Measurements from ENCODE around the gene SLC26A1.
"Not testable (repeated sequence)": the region's sequence is repeated elsewhere in the genome, so short reads cannot be mapped to it uniquely, and the experiment has no call there.

SLC26A1 gene

GRCh38 chr4:951594-952468 is 41.4 kb downstream of the SLC26A1 start:
- no peak for DNase-seq

- DNase-seq = no peak
These were observed 42.0 kb downstream of the SLC26A1 start for GRCh38 chr4:951186-951585.

GRCh38 chr4:950136-951020 is 42.8 kb downstream of the SLC26A1 start:
- no peak for DNase-seq

- DNase-seq = no peak
These were observed 43.5 kb downstream of the SLC26A1 start for GRCh38 chr4:949656-950055.

- no peak for DNase-seq
These were observed 44.3 kb downstream of the SLC26A1 start for GRCh38 chr4:948936-949300.

GRCh38 chr4:948101-948935 is 44.9 kb downstream of the SLC26A1 start:
- no peak for DNase-seq

- DNase-seq = no peak
These were observed 45.7 kb downstream of the SLC26A1 start for GRCh38 chr4:947491-947971.

GRCh38 chr4:946517-947471 is 46.4 kb downstream of the SLC26A1 start:
- DNase-seq = no peak

GRCh38 chr4:946103-946450 is 47.1 kb downstream of the SLC26A1 start:
- DNase-seq = no peak

- DNase-seq = no peak
These were observed 47.7 kb downstream of the SLC26A1 start for GRCh38 chr4:945274-946102.

- DNase-seq = not testable (repeated sequence)
These were observed 53.7 kb downstream of the SLC26A1 start for GRCh38 chr4:939508-939907.
